Measurements from ENCODE around the gene SPOCK2.

GRCh38 chr10:72106896-72107295, 18.5 kb upstream of the SPOCK2 start:
- TF ChIP-seq, protein P1, sequence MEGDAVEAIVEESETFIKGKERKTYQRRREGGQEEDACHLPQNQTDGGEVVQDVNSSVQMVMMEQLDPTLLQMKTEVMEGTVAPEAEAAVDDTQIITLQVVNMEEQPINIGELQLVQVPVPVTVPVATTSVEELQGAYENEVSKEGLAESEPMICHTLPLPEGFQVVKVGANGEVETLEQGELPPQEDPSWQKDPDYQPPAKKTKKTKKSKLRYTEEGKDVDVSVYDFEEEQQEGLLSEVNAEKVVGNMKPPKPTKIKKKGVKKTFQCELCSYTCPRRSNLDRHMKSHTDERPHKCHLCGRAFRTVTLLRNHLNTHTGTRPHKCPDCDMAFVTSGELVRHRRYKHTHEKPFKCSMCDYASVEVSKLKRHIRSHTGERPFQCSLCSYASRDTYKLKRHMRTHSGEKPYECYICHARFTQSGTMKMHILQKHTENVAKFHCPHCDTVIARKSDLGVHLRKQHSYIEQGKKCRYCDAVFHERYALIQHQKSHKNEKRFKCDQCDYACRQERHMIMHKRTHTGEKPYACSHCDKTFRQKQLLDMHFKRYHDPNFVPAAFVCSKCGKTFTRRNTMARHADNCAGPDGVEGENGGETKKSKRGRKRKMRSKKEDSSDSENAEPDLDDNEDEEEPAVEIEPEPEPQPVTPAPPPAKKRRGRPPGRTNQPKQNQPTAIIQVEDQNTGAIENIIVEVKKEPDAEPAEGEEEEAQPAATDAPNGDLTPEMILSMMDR (IDR thresholded peaks at IDR 0.05): no peak
- TF ChIP-seq EZH2phosphoT487 (IDR thresholded peaks at IDR 0.05): no peak

Measured in neural progenitor cell (in vitro differentiated cells).